Measurements from ENCODE around the gene RANBP17.
A peak's percentile ranks its signal among the peaks of the same experiment; 100 is the strongest.
"Not testable (repeated sequence)": the region's sequence is repeated elsewhere in the genome, so short reads cannot be mapped to it uniquely, and the experiment has no call there.

Gene RANBP17

DNA sequence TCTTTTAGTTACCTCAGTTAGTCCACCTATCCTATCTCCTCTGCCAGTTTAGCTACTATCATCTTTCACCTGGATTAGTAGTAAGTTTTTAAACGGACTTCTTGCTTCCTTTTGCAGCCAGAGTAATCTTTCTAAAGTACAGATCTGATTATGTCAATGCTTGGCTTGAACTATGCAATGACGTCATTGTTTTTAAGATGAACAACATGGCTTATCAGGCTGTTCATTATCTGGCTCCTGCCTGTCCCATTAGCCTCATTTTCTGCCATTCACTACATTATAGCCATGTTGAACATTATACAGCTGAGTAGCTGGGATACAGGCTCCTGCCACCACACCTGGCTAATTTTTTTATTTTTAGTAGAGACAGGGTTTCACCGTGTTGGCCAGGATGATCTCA lies 98.7 kb downstream of the RANBP17 start:
- no peak for DNase-seq

GRCh38 chr5:170963521-170963920 lies 101.7 kb downstream of the RANBP17 start:
- DNase-seq: no peak

- no peak for DNase-seq
Observed at GRCh38 chr5:170974461-170974860, 112.6 kb downstream of the RANBP17 start.

DNA sequence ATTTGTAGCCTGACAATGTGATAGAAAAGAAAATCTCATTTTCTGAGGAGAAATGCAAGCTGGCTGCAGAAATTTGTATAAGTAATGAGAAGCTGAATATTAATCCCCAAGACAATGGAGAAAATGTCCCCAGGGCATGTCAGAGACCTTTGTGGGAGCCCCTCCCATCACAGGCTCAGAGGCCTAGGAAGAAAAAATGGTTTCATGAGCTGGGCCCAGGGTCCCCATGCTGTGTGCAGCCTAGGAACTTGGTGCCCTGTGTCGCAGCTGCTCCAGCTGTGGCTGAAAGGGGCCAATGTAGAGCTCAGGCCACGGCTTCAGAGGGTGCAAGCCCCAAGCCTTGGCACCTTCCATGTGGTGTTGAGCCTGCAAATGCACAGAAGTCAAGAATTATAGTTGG lies 118.4 kb downstream of the RANBP17 start:
- DNase-seq: not testable (repeated sequence)

GRCh38 chr5:170985486-170985885 lies 123.7 kb downstream of the RANBP17 start:
- no peak for DNase-seq

DNA sequence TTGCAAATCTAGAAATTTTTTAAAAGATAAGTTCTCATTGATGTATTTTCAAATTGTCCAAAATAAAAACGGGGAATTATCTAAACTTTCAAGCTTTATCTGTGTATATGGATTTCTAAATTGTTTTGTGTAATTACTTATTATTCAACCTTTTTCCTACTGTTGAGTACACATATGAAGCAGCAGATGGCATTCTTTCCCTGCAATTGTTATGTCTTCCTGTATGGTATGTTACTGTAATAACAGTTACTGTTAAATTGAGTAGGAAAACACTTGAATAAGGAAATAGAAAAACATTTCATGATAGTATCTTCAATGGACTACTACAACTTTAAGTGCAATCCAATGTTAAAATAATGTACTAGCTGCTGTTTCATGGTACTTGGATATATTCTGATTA lies 124.8 kb downstream of the RANBP17 start:
- DNase-seq: peak; percentile 74

- DNase-seq: peak; percentile 19
Observed at GRCh38 chr5:170993476-170993875, 131.7 kb downstream of the RANBP17 start.

GRCh38 chr5:171010086-171010485 lies 148.3 kb downstream of the RANBP17 start:
- no peak for DNase-seq

DNA sequence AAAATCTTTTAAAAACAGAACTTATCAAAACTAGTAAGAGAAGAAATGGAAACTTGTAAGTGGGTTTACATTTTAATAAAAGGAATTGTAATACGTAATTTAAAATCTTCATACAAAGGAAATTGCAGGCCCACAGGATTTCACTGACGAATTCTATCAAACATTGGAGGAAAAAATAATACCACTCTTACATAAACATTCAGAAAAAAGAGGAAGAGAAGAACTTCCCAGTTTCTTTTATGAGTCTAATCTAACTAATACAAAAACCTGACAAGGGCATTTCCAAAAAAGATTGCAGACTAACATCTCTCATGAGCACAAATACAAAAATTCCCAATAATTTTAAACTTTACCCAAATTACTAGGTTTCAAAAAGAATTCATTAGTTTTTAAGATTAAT lies 149.0 kb downstream of the RANBP17 start:
- no peak for DNase-seq

- no peak for DNase-seq
Observed at GRCh38 chr5:171023508-171023907, 161.7 kb downstream of the RANBP17 start.

GRCh38 chr5:171024084-171024483 lies 162.3 kb downstream of the RANBP17 start:
- DNase-seq: no peak

- no peak for DNase-seq
Observed at GRCh38 chr5:171029401-171029800, 167.6 kb downstream of the RANBP17 start.

DNA sequence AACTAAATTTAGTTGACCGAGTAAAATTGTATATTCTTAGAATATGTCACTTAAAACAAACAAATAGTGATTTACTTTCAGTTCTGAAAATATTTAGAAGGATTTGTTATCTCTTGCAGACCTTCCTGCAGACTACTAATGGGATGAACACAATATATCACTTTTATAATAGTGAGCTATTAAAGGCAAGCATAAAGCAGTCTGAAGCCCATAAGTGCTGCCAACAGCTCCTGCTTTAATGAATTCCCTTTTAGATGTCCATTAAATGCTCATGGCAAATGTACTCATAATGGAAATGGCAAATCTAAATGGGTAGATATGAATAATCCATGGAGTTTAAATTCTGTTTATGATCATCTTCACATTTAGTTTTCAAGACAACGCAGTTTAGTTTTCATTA lies 170.2 kb downstream of the RANBP17 start:
- peak; percentile 80 for DNase-seq

GRCh38 chr5:171032435-171032973 lies 170.7 kb downstream of the RANBP17 start:
- DNase-seq: peak; percentile 81

DNA sequence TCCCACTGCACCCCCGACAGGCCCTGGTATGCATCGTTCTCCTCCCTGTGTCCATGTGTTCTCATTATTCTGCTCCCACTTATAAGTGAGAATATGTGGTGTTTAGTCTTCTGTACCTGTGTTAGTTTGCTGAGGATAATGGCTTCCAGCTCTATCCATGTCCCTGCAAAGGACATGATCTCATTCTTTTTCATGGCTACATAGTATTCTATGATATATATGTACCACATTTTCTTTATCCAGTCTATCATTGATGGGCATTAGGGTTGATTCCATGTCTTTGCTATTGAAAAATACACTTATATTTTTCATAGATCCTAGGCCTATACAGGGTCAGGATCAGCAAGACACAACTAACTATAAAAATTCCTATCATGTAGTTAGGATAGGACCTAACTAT lies 180.1 kb downstream of the RANBP17 start:
- DNase-seq: not testable (repeated sequence)

DNA sequence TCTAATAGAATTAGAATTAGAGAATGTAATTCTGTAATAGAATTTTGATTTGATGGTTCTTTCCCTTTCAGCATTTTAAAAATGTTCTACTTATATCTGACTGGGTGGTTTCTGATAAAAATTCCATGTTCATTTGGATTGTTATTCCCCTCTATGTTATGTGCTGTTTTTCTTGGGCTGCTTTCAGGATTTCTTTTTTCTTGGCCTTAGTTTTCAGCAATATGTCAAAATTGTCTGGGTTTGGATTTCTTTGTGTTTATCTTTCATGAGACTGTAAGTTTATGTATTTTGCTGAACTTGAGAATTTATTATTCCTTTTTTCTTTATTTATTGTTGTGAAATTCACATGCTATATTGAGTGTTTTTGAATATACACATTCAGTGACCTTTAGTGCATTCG lies 189.1 kb downstream of the RANBP17 start:
- DNase-seq: no peak

DNA sequence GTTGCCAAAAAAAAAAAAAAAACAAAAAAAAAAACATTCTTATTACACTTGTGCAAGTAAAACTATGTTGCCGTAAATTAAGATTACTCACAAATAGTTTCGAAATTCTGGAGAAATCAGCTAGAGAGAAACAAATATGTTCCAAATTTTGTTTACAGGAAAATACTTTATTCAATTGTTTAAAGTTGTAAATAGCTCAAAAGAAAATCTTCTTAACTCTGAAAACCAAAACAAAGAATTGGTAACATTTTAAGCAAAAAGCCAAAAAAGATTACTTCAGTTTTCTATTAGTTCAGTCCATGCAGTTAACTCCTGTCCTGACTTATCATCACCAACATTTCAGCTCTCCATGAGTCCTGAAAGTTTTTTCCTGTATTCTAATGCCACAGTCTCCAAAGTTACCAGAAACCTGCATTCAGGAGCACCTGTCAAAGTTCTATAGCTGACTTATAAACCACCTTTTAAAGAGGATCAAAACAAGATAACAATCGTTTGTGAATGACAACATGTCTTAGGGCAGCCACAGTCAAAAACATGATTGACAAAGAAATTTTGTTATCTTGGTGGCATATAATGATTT lies 194.1 kb downstream of the RANBP17 start:
- no peak for DNase-seq

- no peak for DNase-seq
Observed at GRCh38 chr5:171067540-171068130, 205.8 kb downstream of the RANBP17 start.

- no peak for DNase-seq
Observed at GRCh38 chr5:171074747-171075146, 212.9 kb downstream of the RANBP17 start.

DNA sequence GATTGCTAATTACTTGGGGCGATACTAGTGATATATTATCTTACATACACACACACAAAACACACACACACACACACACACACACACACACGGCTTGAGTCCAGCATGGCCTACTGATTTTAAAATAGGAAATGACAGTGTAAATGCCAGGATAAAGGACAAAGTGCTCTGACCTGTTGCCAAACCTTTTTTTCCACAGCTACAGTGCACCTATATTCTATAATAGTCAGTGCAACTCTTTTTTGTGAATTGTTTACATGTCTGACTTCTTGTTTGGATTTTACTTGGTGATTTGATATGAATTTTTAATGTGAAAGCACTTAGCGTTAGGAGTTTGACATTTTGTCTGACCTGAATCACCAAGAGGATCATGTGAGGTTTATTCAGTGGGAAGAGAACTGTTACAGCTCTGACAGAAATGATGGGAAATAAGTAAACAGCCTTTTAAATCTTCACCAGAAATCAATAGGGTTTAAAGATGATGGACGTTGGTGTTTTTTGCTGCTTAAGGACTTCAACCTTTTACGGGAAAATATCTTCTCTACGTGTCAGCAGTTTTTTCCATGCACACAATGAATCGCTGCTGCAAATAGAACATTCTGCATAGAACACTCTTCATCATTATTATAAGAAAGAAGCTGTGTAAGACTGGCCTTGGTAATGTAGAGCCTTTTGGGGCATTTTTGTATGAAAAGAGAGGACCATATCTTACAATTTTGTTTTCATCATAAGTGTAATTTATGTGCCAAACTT lies 218.5 kb downstream of the RANBP17 start:
- no peak for DNase-seq

GRCh38 chr5:171081319-171081718 lies 219.5 kb downstream of the RANBP17 start:
- no peak for DNase-seq

GRCh38 chr5:171092194-171092593 lies 230.4 kb downstream of the RANBP17 start:
- DNase-seq: no peak

- peak; percentile 35 for DNase-seq
Observed at GRCh38 chr5:171093598-171093997, 231.8 kb downstream of the RANBP17 start.

DNA sequence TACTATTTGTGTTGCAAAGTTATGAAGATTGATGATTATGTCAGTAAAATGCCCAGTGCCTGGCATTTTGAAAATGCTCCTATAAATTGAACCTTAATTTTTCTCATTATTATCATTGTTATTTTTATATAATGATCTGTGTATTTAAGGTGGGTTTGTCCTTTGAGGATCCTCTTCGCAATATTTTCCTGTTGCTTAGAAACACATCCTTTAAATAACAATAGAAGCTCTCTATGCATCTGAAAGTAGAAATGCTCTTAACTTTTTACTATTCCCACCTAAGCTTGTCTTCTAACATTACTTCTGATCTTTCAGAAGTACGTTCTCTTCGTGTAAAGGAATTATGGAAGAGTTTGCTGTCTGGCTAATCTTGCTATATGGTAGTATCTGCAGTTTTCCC lies 232.5 kb downstream of the RANBP17 start:
- DNase-seq: no peak
